GM20000 (cell line): ENCODE data around the gene CAPN2.

ENCODE experiments used
- DNase-seq: peaks from one replicate; pipeline ENCODE4 v3.0.0; 2012; ENCODE audit warnings: low spot score
- TF ChIP-seq, protein P1 (sequence below): IDR thresholded peaks from 2 replicates; pipeline ENCODE4 v1.5.1; 2012; ENCODE audit warnings: mild to moderate bottlenecking, control low read depth; ENCODE audit errors: extremely low read depth, missing control alignments

CAPN2 gene

DNA sequence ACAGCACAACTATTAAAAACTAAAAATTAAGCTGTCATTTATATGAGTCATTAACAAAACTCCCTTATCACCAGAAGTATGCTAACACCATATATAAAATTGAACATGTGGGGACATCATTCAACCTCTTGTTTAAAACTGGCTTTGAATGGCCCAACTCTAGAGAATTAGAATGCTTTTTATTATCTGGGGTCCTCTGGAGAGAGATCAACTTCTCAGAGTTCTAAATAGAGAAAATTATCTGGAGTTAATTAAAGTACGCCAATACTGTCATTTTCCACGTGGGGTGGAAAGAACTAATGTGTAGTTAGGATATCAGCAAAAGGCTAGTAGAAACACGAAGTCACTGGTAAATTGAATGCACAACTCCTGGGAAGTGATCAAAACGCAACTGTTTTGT, 21.2 kb upstream of the CAPN2 start:
- TF ChIP-seq, protein P1, sequence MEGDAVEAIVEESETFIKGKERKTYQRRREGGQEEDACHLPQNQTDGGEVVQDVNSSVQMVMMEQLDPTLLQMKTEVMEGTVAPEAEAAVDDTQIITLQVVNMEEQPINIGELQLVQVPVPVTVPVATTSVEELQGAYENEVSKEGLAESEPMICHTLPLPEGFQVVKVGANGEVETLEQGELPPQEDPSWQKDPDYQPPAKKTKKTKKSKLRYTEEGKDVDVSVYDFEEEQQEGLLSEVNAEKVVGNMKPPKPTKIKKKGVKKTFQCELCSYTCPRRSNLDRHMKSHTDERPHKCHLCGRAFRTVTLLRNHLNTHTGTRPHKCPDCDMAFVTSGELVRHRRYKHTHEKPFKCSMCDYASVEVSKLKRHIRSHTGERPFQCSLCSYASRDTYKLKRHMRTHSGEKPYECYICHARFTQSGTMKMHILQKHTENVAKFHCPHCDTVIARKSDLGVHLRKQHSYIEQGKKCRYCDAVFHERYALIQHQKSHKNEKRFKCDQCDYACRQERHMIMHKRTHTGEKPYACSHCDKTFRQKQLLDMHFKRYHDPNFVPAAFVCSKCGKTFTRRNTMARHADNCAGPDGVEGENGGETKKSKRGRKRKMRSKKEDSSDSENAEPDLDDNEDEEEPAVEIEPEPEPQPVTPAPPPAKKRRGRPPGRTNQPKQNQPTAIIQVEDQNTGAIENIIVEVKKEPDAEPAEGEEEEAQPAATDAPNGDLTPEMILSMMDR = no peak
- no peak for DNase-seq

- TF ChIP-seq, protein P1 = no peak
- peak; percentile 2 for DNase-seq
These were observed 17.3 kb upstream of the CAPN2 start for GRCh38 chr1:223695014-223695548.

DNA sequence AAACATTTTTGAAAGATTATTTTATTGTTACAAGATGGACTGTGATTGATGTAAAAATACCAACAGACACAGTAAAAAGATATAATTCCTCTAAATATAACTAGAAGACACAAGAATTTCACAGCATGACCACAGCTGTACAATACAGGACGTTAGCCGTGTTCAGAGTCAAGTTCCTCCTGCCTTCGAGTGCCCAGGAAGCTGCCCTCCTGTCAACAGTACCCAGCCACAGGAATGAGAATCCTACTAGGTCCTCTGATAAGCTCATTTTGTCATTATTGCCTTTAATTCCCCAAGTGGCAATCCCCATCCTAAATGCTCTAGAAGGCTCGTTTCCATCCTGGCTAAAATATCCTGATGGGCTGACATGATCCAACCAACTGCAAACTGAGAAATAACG, 16.4 kb upstream of the CAPN2 start:
- TF ChIP-seq, protein P1 = no peak
- peak; percentile 2 for DNase-seq

DNA sequence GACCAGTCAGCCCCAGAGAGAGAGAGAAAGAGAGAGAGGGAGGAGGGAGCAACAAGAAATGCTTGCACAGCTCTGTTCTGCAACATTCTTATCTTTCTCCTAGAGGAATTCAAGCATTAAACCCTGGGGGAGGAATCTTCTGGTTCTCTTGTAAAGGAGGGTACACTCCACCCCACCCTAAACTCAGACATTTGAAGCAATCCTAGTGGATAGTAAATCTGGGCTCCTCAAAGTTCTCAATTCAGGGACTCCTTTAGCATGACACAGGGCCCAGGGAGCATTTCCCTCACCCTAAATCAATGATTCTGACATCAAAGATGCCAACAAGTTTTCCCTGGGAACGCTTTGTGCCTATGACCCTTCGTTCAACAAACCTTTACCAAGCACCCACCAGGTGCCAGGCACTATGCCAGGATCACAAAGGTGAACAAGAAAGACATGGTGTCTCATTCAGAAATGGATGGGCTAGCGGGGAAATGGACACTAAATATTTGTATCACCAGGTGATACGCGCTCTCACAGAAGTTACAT, 11.9 kb upstream of the CAPN2 start:
- TF ChIP-seq, protein P1 = no peak
- no peak for DNase-seq

DNA sequence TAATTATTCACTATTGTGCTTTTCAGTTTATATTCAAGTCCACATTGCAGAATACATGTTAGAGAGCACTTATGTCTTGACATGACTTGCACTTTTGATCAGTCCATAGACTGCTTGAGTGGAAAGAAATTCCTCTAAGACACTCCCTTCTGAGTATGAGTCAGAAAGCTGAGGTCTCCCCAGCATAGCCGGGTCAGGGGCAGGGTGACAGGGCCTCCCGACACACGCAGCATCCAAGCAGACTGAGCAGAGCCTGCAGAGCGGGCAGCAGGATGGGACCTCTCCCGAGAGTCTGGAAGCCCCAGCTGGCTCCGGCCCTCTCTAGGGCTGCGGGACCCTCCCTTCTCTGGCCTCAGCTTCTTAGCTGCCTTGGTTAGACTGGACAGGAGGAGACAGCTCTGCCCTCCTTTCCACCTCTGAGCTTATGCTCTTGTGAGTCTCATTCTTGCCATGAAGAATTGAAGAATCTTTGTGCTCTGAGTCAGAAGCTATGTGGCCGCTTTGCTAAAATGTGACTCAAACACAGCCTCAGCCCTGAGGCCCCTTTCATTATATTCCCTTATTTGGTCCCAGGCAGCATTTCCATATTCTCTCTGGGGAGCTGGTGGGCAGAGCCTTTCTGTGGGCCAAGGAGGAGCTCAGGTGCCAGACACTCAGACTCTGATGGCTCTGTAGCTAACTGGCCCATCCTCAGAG, 11.2 kb upstream of the CAPN2 start:
- no peak for DNase-seq
- TF ChIP-seq, protein P1 = no peak

DNA sequence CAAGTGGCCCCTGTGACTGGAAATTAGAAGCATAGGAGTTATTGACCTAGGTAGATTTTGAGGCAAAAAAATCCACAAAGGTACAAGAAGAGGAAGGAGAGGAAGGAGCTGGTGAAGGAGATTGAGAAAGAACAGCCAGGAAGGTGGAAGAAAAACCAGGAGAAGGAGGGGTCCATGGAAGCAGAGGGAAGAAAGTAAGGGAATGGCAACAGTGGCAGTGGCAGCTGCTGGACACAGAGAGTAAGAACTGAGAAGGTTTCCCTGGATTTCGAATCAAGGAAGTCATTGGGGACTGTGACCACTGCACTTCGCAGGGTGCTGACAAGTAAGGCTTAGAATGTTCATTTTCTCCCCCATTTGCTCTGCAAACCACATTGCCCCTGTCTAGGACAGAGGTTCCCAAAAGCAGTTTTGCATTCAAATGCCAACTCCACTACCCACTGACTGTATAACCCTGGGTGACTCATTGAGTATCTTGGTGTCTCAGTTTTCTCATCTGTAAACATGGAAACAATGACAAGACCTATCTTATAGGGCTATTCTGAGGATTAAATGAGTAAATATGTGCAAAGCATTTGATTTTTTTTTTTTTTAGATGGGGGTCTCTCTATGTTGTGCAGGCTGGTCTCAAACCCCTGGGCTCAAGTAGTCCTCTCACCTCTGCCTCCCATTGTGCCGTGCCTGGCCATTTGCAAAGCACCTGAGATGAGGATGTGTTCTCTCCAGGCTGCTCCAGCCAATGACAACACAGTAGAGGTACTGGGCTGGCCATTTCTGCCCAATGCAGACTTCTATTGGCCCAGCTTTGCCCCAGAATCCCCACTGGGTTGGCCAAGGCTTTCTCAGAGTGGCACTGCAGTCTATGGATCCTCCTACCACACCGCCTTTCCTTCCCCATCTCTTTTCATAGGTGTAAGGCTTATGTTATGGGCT, 9.3 kb upstream of the CAPN2 start:
- no peak for DNase-seq
- TF ChIP-seq, protein P1 = no peak

GRCh38 chr1:223703668-223704013, 8.7 kb upstream of the CAPN2 start:
- DNase-seq = no peak
- TF ChIP-seq, protein P1 = no peak
